Right atrium auricular region (tissue), 2 donors: Measurements from ENCODE around the gene ADGRD1. TPM values are rescaled to one million over a fixed set of nuclear protein-coding genes. Genes with fewer than 3 reads are reported as not detected.

Source experiments
- DNase-seq: peaks from one replicate; pipeline ENCODE4 v3.0.0-alpha.2; 2019; ENCODE audit warnings: low spot score
- H3K27ac ChIP-seq, 2 donors: fragments of 200-600 bp; sonication (generic); 1 replicate in 1 of 2; 2 replicates in 1 of 2; pipeline ENCODE4 v1.5.1; 2016 to 2019
- H3K27me3 ChIP-seq, 2 donors: fragments of 200-600 bp; sonication (generic); one replicate each; pipeline versions ENCODE4 v1.5.1 to v1.6.0; 2017 to 2019
- H3K36me3 ChIP-seq: fragments of 200-600 bp; sonication (generic); one replicate; pipeline ENCODE4 v1.5.1; 2016
- H3K4me1 ChIP-seq, 2 donors: fragments of 200-600 bp; sonication (generic); one replicate each; pipeline versions ENCODE4 v1.5.1 to v1.6.0; 2017 to 2019
- H3K4me3 ChIP-seq, 2 donors: fragments of 200-600 bp; sonication (generic); 1 replicate in 1 of 2; 2 replicates in 1 of 2; pipeline ENCODE4 v1.5.1; 2017 to 2019; ENCODE audit warnings: mild to moderate bottlenecking in 1 of 2, moderate library complexity in 1 of 2
- H3K9me3 ChIP-seq, 2 donors: fragments of 200-600 bp; sonication (generic); one replicate each; pipeline ENCODE4 v1.5.1; 2019
- CTCF ChIP-seq, 2 donors: fragments of 200-600 bp; sonication (generic); IDR thresholded peaks; one replicate each; pipeline ENCODE4 v1.5.1; 2019; ENCODE audit warnings: antibody characterized with exemption in 2 of 2
- total RNA-seq, 2 donors: library from RNA; depleted of rRNA; stranded (reverse); fragments of >200 nt; gene quantifications; one replicate each; pipeline ENCODE4 v1.1.0, GENCODE V29; 2016

Gene ADGRD1
- total RNA-seq, 2 donors from 2014 or later = 120 to 168 TPM

- TF ChIP-seq CTCF (IDR thresholded peaks at IDR 0.05) = no peak
- no peak for DNase-seq
- peaks cover 0 to 39% of the 10 kb centered on the region in 2 donors for H3K4me1 ChIP-seq
Observed at GRCh38 chr12:131045705-131046460, 92.2 kb downstream of the ADGRD1 start.

GRCh38 chr12:131046813-131047788 is 93.4 kb downstream of the ADGRD1 start:
- H3K27ac ChIP-seq = peak overlapping the region; percentile 59 to 81

More at GRCh38 chr12:131045705-131046460, 92.2 kb downstream of the ADGRD1 start:
- Histone ChIP-seq H3K4me3 (no peak overlapping the region), H3K36me3 (peaks cover 33% of the 10 kb centered on the region), H3K9me3 (no peaks in the 10 kb centered on the region), H3K27ac (peak overlapping the region in 1 of 2 donors; percentile 81), H3K27me3 (no peaks in the 10 kb centered on the region)

GRCh38 chr12:131047789-131048610 is 94.3 kb downstream of the ADGRD1 start:
- H3K4me3 ChIP-seq = no peak overlapping the region
- peaks cover 0 to 39% of the 10 kb centered on the region in 2 donors for H3K4me1 ChIP-seq
- no peak for DNase-seq
- TF ChIP-seq CTCF (IDR thresholded peaks at IDR 0.05) = no peak
- no peaks in the 10 kb centered on the region for H3K9me3 ChIP-seq
- peak overlapping the region; percentile 59 to 81 for H3K27ac ChIP-seq
- no peaks in the 10 kb centered on the region for H3K27me3 ChIP-seq
- H3K36me3 ChIP-seq = peaks cover 33% of the 10 kb centered on the region

More at GRCh38 chr12:131046813-131047788, 93.4 kb downstream of the ADGRD1 start:
- H3K4me1 ChIP-seq = peaks cover 0 to 39% of the 10 kb centered on the region in 2 donors
- no peak overlapping the region for H3K4me3 ChIP-seq
- no peaks in the 10 kb centered on the region for H3K27me3 ChIP-seq
- H3K36me3 ChIP-seq = peaks cover 33% of the 10 kb centered on the region
- peak; percentile 73 for DNase-seq
- TF ChIP-seq CTCF (IDR thresholded peaks at IDR 0.05) = no peak
- no peaks in the 10 kb centered on the region for H3K9me3 ChIP-seq

GRCh38 chr12:131048611-131048990 is 94.9 kb downstream of the ADGRD1 start:
- Histone ChIP-seq H3K4me3 (no peak overlapping the region), H3K27me3 (no peaks in the 10 kb centered on the region), H3K4me1 (peaks cover 0 to 39% of the 10 kb centered on the region in 2 donors), H3K36me3 (peaks cover 27% of the 10 kb centered on the region), H3K27ac (peak overlapping the region; percentile 57 to 81), H3K9me3 (no peaks in the 10 kb centered on the region)
- no peak for TF ChIP-seq CTCF (IDR thresholded peaks at IDR 0.05)
- DNase-seq = no peak

GRCh38 chr12:131049002-131049401 is 95.3 kb downstream of the ADGRD1 start:
- peaks cover 26% of the 10 kb centered on the region for H3K36me3 ChIP-seq
- peak overlapping the region; percentile 57 to 81 for H3K27ac ChIP-seq
- no peak for DNase-seq
- no peaks in the 10 kb centered on the region for H3K9me3 ChIP-seq
- H3K4me1 ChIP-seq = peaks cover 0 to 39% of the 10 kb centered on the region in 2 donors
- H3K27me3 ChIP-seq = no peaks in the 10 kb centered on the region
- no peak for TF ChIP-seq CTCF (IDR thresholded peaks at IDR 0.05)
- no peak overlapping the region for H3K4me3 ChIP-seq
